ENCODE data around the gene MAP2K5.

The MAP2K5 gene

GRCh38 chr15:67762610-67763368, 220.3 kb downstream of the MAP2K5 start:
- no peak overlapping the region for H3K4me3 ChIP-seq (ENCODE audit: low read depth, low read length)
- no peak for DNase-seq (ENCODE audit: low read depth)
- TF ChIP-seq POLR2A (IDR thresholded peaks at IDR 0.05; ENCODE audit: extremely low read depth, insufficient read length): no peak
- TF ChIP-seq CTCF (IDR thresholded peaks at IDR 0.05; ENCODE audit: low read depth, low read length): no peak
- no peak for TF ChIP-seq MYC (IDR thresholded peaks at IDR 0.05; ENCODE audit: low read depth, low read length)
- TF ChIP-seq MAX (IDR thresholded peaks at IDR 0.05; ENCODE audit: low read depth, low read length): no peak

- no peak for DNase-seq (ENCODE audit: low read depth)
- no peak for TF ChIP-seq CTCF (IDR thresholded peaks at IDR 0.05; ENCODE audit: low read depth, low read length)
- no peak for TF ChIP-seq MYC (IDR thresholded peaks at IDR 0.05; ENCODE audit: low read depth, low read length)
- no peak for TF ChIP-seq MAX (IDR thresholded peaks at IDR 0.05; ENCODE audit: low read depth, low read length)
- TF ChIP-seq POLR2A (IDR thresholded peaks at IDR 0.05; ENCODE audit: extremely low read depth, insufficient read length): no peak
- no peak overlapping the region for H3K4me3 ChIP-seq (ENCODE audit: low read depth, low read length)
Measured at GRCh38 chr15:67765701-67766100, 223.2 kb downstream of the MAP2K5 start.

GRCh38 chr15:67766968-67767367, 224.5 kb downstream of the MAP2K5 start:
- H3K4me3 ChIP-seq (ENCODE audit: low read depth, low read length): no peak overlapping the region
- no peak for DNase-seq (ENCODE audit: low read depth)
- TF ChIP-seq POLR2A (IDR thresholded peaks at IDR 0.05; ENCODE audit: extremely low read depth, insufficient read length): no peak
- no peak for TF ChIP-seq MYC (IDR thresholded peaks at IDR 0.05; ENCODE audit: low read depth, low read length)
- no peak for TF ChIP-seq CTCF (IDR thresholded peaks at IDR 0.05; ENCODE audit: low read depth, low read length)
- TF ChIP-seq MAX (IDR thresholded peaks at IDR 0.05; ENCODE audit: low read depth, low read length): no peak

- TF ChIP-seq POLR2A (IDR thresholded peaks at IDR 0.05; ENCODE audit: extremely low read depth, insufficient read length) (no peak), MYC (IDR thresholded peaks at IDR 0.05; ENCODE audit: low read depth, low read length) (no peak), CTCF (IDR thresholded peaks at IDR 0.05; ENCODE audit: low read depth, low read length) (no peak), MAX (IDR thresholded peaks at IDR 0.05; ENCODE audit: low read depth, low read length) (no peak)
- H3K4me3 ChIP-seq (ENCODE audit: low read depth, low read length): no peak overlapping the region
- DNase-seq (ENCODE audit: low read depth): no peak
Measured at GRCh38 chr15:67768313-67768977, 225.9 kb downstream of the MAP2K5 start.

GRCh38 chr15:67769497-67770357, 227.2 kb downstream of the MAP2K5 start:
- H3K4me3 ChIP-seq (ENCODE audit: low read depth, low read length): no peak overlapping the region
- no peak for TF ChIP-seq POLR2A (IDR thresholded peaks at IDR 0.05; ENCODE audit: extremely low read depth, insufficient read length)
- TF ChIP-seq MAX (IDR thresholded peaks at IDR 0.05; ENCODE audit: low read depth, low read length): no peak
- no peak for TF ChIP-seq CTCF (IDR thresholded peaks at IDR 0.05; ENCODE audit: low read depth, low read length)
- no peak for TF ChIP-seq MYC (IDR thresholded peaks at IDR 0.05; ENCODE audit: low read depth, low read length)
- DNase-seq (ENCODE audit: low read depth): no peak
